Neural cell (in vitro differentiated cells): ENCODE measurements around the gene LMBRD1.

Experiments
- CTCF ChIP-seq: fragments of 450-650 bp; IDR thresholded peaks from 2 replicates; pipeline ENCODE4 v1.5.1; 2014; ENCODE audit warnings: antibody characterized with exemption, mild to moderate bottlenecking, moderate library complexity; ENCODE audit not compliant: poor library complexity, severe bottlenecking
- REST ChIP-seq: IDR thresholded peaks from 2 replicates; pipeline ENCODE4 v1.6.1; 2012; ENCODE audit warnings: borderline replicate concordance

GRCh38 chr6:69796073-69796641 is 653 bp downstream of the LMBRD1 start:
- TF ChIP-seq CTCF: no peak
- TF ChIP-seq REST: no peak
